ENCODE results near the gene KCNQ5. TPM values are rescaled to one million over a fixed set of nuclear protein-coding genes. Genes with fewer than 3 reads are reported as not detected.

Gene KCNQ5
- total RNA-seq, 3 donors from 2014 or later (not counting 1 experiment from before 2014, with no cell fraction given) = 8.2 to 9.7 (median 8.7) TPM

DNA sequence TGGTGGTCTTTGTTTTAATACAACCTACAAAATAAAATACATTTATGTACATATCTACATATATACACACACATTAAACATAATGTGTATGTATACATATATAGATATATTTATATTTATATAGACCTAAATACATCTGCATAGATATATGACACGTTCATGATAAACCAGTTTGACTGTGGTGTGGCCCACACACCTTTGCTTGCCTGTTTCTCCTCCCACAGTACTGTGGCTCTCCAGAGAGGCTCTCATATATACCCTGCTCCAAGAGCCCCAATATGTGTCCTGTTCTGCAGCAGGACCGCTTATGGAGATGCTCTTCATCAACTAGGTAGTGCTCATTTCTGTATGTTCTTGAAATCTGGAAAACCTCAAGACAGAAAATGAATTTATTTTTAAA is 207.0 kb downstream of the KCNQ5 start:
- DNase-seq (no peak), ATAC-seq (no peak)
- H3K4me1 Mint-ChIP-seq = peaks cover 14 to 20% of the 10 kb centered on the region in 2 donors
- H3K4me3 Mint-ChIP-seq = no peak overlapping the region
- Histone ChIP-seq H3K9me3 (ENCODE audit: control insufficient read depth, insufficient read depth, low read length) (no peaks in the 10 kb centered on the region), H3K4me3 (ENCODE audit: low read length) (no peak overlapping the region), H3K27me3 (ENCODE audit: control insufficient read depth, insufficient read depth, low read length) (no peaks in the 10 kb centered on the region), H3K4me1 (ENCODE audit: control insufficient read depth, insufficient read depth, low read length) (no peaks in the 10 kb centered on the region), H3K27ac (ENCODE audit: low read length) (no peak overlapping the region), H3K36me3 (ENCODE audit: control insufficient read depth, insufficient read depth, low read length) (no peaks in the 10 kb centered on the region)
- 88% methylated on average over 1 of the region's 2 CpGs for WGBS (ENCODE audit: insufficient coverage)
- TF ChIP-seq, protein P1, sequence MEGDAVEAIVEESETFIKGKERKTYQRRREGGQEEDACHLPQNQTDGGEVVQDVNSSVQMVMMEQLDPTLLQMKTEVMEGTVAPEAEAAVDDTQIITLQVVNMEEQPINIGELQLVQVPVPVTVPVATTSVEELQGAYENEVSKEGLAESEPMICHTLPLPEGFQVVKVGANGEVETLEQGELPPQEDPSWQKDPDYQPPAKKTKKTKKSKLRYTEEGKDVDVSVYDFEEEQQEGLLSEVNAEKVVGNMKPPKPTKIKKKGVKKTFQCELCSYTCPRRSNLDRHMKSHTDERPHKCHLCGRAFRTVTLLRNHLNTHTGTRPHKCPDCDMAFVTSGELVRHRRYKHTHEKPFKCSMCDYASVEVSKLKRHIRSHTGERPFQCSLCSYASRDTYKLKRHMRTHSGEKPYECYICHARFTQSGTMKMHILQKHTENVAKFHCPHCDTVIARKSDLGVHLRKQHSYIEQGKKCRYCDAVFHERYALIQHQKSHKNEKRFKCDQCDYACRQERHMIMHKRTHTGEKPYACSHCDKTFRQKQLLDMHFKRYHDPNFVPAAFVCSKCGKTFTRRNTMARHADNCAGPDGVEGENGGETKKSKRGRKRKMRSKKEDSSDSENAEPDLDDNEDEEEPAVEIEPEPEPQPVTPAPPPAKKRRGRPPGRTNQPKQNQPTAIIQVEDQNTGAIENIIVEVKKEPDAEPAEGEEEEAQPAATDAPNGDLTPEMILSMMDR (IDR thresholded peaks at IDR 0.05) = no peak
- intact Hi-C loops (cut with micrococcal nuclease) = no loop called here
- peaks cover 0 to 3% of the 10 kb centered on the region in 2 donors for H3K9me3 Mint-ChIP-seq
- no peaks in the 10 kb centered on the region for H3K27me3 Mint-ChIP-seq (ENCODE audit: low read depth in 2 of 2)
- H3K27ac Mint-ChIP-seq = no peak overlapping the region
- no peaks in the 10 kb centered on the region for H3K36me3 Mint-ChIP-seq

DNA sequence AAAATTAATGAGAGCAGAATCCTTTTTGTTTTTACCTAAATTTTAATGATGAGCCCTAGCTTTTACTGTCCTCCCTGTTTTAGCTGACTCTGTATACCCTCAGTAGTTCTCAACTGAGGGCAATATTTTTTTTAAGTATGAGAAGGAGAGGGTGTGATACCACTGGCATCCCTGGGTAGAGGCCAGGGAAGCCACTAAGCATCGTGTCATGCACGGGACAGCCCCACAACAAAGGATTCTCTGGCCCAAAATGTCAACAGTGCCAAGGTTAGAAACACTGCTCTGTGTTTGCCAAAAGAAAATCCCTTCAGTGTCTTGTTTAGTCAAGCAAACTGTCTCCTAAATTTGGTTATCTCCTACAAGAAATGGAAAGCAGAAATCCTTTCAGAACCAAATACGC is 210.4 kb downstream of the KCNQ5 start:
- no peak overlapping the region for H3K4me3 Mint-ChIP-seq
- TF ChIP-seq, protein P1 (IDR thresholded peaks at IDR 0.05) = no peak
- peaks cover 14 to 20% of the 10 kb centered on the region in 2 donors for H3K4me1 Mint-ChIP-seq
- ATAC-seq = no peak
- intact Hi-C loops (cut with micrococcal nuclease) = no loop called here
- H3K27ac Mint-ChIP-seq = no peak overlapping the region
- H3K9me3 Mint-ChIP-seq = peaks cover 0 to 3% of the 10 kb centered on the region in 2 donors
- no peaks in the 10 kb centered on the region for H3K36me3 ChIP-seq (ENCODE audit: control insufficient read depth, insufficient read depth, low read length)
- no peaks in the 10 kb centered on the region for H3K36me3 Mint-ChIP-seq
- H3K4me3 ChIP-seq (ENCODE audit: low read length) = no peak overlapping the region
- H3K9me3 ChIP-seq (ENCODE audit: control insufficient read depth, insufficient read depth, low read length) = no peaks in the 10 kb centered on the region
- H3K27me3 Mint-ChIP-seq (ENCODE audit: low read depth in 2 of 2) = no peaks in the 10 kb centered on the region
- 59% methylated on average over 3 of the region's 3 CpGs for WGBS (ENCODE audit: insufficient coverage)
- H3K27ac ChIP-seq (ENCODE audit: low read length) = no peak overlapping the region
- no peaks in the 10 kb centered on the region for H3K4me1 ChIP-seq (ENCODE audit: control insufficient read depth, insufficient read depth, low read length)
- no peak for DNase-seq
- H3K27me3 ChIP-seq (ENCODE audit: control insufficient read depth, insufficient read depth, low read length) = no peaks in the 10 kb centered on the region

DNA sequence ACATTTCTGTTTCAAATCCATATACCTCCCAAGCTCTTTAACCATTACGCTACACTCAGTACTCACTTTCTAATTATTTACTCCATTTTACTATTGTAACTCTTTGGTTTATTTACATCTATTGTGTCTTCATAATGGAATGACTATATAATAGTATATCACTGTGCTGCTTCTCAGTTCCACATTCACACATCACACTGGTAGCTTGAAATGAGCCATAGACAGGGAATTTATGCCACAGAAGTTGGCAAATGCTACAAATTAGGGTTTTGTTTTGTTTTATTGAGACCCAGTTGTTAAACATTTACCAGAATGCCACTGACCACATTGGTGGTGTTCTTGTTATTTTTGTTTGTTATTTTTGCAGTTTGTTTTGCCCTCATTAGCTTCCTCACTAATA is 213.9 kb downstream of the KCNQ5 start:
- Mint-ChIP-seq H3K27me3 (ENCODE audit: low read depth in 2 of 2) (no peaks in the 10 kb centered on the region), H3K36me3 (no peaks in the 10 kb centered on the region), H3K27ac (no peak overlapping the region), H3K4me1 (peaks cover 4 to 5% of the 10 kb centered on the region in 2 donors), H3K9me3 (no peaks in the 10 kb centered on the region), H3K4me3 (no peak overlapping the region)
- Histone ChIP-seq H3K4me1 (ENCODE audit: control insufficient read depth, insufficient read depth, low read length) (no peaks in the 10 kb centered on the region), H3K27ac (ENCODE audit: low read length) (no peak overlapping the region), H3K36me3 (ENCODE audit: control insufficient read depth, insufficient read depth, low read length) (no peaks in the 10 kb centered on the region), H3K4me3 (ENCODE audit: low read length) (no peak overlapping the region), H3K9me3 (ENCODE audit: control insufficient read depth, insufficient read depth, low read length) (no peaks in the 10 kb centered on the region), H3K27me3 (ENCODE audit: control insufficient read depth, insufficient read depth, low read length) (no peaks in the 10 kb centered on the region)
- no CpG with 5 or more reads among the region's 1 CpG for WGBS (ENCODE audit: insufficient coverage)
- TF ChIP-seq, protein P1 (IDR thresholded peaks at IDR 0.05) = no peak
- ATAC-seq (no peak), DNase-seq (no peak)
- intact Hi-C loops (cut with micrococcal nuclease) = no loop called here

DNA sequence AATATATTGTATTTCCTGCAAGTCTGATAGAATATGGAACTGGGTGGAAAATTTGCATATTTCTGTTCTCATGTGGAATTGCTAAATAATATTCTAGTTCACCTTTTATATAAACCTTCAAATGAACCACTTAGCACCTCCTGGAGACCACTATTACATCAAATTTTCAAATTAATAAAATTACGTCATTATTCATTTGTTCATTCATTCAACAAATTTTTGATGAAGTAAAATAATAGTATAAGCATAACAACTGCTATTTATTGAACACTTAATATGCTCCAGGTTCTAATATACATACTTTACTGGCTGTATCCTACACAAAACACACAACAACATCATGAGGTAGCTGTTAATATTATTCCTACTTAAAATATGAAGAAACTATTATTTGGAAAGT is 215.1 kb downstream of the KCNQ5 start:
- intact Hi-C loops (cut with micrococcal nuclease) = no loop called here
- Histone ChIP-seq H3K4me3 (ENCODE audit: low read length) (no peak overlapping the region), H3K4me1 (ENCODE audit: control insufficient read depth, insufficient read depth, low read length) (no peaks in the 10 kb centered on the region), H3K27me3 (ENCODE audit: control insufficient read depth, insufficient read depth, low read length) (no peaks in the 10 kb centered on the region), H3K27ac (ENCODE audit: low read length) (no peak overlapping the region), H3K9me3 (ENCODE audit: control insufficient read depth, insufficient read depth, low read length) (no peaks in the 10 kb centered on the region), H3K36me3 (ENCODE audit: control insufficient read depth, insufficient read depth, low read length) (no peaks in the 10 kb centered on the region)
- Mint-ChIP-seq H3K36me3 (no peaks in the 10 kb centered on the region), H3K27me3 (ENCODE audit: low read depth in 2 of 2) (no peaks in the 10 kb centered on the region), H3K4me3 (no peak overlapping the region), H3K27ac (no peak overlapping the region), H3K9me3 (no peaks in the 10 kb centered on the region), H3K4me1 (peaks cover 2 to 5% of the 10 kb centered on the region in 2 donors)
- no CpG with 5 or more reads among the region's 1 CpG for WGBS (ENCODE audit: insufficient coverage)
- TF ChIP-seq, protein P1 (IDR thresholded peaks at IDR 0.05) = no peak
- ATAC-seq = no peak
- no peak for DNase-seq
